ENCODE measurements around the gene LRRK2.

DNA sequence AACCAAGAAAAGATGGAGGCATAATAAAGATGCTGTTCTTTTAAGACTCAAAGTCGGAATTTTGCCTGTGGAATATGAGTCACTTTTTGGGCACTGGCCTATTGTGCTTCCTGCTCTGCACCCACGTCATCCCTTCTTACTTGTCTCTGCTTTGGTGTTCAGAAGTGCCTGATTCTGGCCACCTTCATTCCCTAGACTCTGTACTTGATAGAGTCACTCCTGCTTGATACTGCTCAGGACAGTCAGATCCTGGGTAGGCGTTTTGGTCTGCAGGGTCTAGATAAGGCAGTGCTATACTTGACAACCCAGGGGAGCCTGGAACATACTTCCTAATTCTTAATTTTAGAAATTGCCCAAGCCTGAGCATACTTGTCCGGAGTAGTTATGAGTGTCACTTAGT is 1.9 kb downstream of the LRRK2 start:
- TF ChIP-seq, protein P1, sequence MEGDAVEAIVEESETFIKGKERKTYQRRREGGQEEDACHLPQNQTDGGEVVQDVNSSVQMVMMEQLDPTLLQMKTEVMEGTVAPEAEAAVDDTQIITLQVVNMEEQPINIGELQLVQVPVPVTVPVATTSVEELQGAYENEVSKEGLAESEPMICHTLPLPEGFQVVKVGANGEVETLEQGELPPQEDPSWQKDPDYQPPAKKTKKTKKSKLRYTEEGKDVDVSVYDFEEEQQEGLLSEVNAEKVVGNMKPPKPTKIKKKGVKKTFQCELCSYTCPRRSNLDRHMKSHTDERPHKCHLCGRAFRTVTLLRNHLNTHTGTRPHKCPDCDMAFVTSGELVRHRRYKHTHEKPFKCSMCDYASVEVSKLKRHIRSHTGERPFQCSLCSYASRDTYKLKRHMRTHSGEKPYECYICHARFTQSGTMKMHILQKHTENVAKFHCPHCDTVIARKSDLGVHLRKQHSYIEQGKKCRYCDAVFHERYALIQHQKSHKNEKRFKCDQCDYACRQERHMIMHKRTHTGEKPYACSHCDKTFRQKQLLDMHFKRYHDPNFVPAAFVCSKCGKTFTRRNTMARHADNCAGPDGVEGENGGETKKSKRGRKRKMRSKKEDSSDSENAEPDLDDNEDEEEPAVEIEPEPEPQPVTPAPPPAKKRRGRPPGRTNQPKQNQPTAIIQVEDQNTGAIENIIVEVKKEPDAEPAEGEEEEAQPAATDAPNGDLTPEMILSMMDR (conservative IDR thresholded peaks at IDR 0.05) = no peak
- TF ChIP-seq EZH2 (IDR thresholded peaks at IDR 0.05; ENCODE audit: low read depth) = no peak
